HFF-Myc (cell line): ENCODE results near the gene SV2B.

Experiments used
- DNase-seq: peaks from one replicate; pipeline ENCODE4 v3.0.0-alpha.2; 2011; ENCODE audit warnings: low read depth; ENCODE audit errors: extremely low read depth
- H3K4me3 ChIP-seq: replicated peaks from 2 replicates; pipeline ENCODE4 v1.5.1; 2011; ENCODE audit warnings: low read depth, mild to moderate bottlenecking, control low read depth, low read length
- CTCF ChIP-seq: IDR thresholded peaks from 2 replicates; pipeline ENCODE4 v1.5.1; 2012; ENCODE audit warnings: mild to moderate bottlenecking, low read depth, low read length, control low read depth; ENCODE audit errors: missing control alignments

Gene SV2B

GRCh38 chr15:91228890-91229289 is 128.8 kb downstream of the SV2B start:
- no peak for TF ChIP-seq CTCF
- DNase-seq, result no peak
- H3K4me3 ChIP-seq, result no peak overlapping the region

- H3K4me3 ChIP-seq, result no peak overlapping the region
- DNase-seq, result no peak
- no peak for TF ChIP-seq CTCF
These were observed 131.6 kb downstream of the SV2B start for GRCh38 chr15:91231703-91232102.

GRCh38 chr15:91234759-91235158 is 134.7 kb downstream of the SV2B start:
- no peak for TF ChIP-seq CTCF
- no peak for DNase-seq
- no peak overlapping the region for H3K4me3 ChIP-seq

GRCh38 chr15:91235376-91235775 is 135.3 kb downstream of the SV2B start:
- no peak overlapping the region for H3K4me3 ChIP-seq
- TF ChIP-seq CTCF, result no peak
- DNase-seq, result no peak

GRCh38 chr15:91237445-91237844 is 137.4 kb downstream of the SV2B start:
- no peak for TF ChIP-seq CTCF
- H3K4me3 ChIP-seq, result no peak overlapping the region
- DNase-seq, result no peak

- no peak overlapping the region for H3K4me3 ChIP-seq
- TF ChIP-seq CTCF, result no peak
- DNase-seq, result no peak
These were observed 138.8 kb downstream of the SV2B start for GRCh38 chr15:91238644-91239425.

GRCh38 chr15:91243826-91244225 is 143.8 kb downstream of the SV2B start:
- no peak for DNase-seq
- TF ChIP-seq CTCF, result no peak
- H3K4me3 ChIP-seq, result no peak overlapping the region
